GM12878 (cell line): Measurements from ENCODE around the gene MIEF1.

Experiments
- ATF2 ChIP-seq: IDR thresholded peaks from 2 replicates; pipeline ENCODE4 v1.6.1; 2012; ENCODE audit warnings: low read length, inconsistent platforms
- BCL3 ChIP-seq: IDR thresholded peaks from 2 replicates; pipeline ENCODE4 v1.6.1; 2011; ENCODE audit warnings: borderline replicate concordance, low read depth, mild to moderate bottlenecking, moderate library complexity, low read length; ENCODE audit not compliant: insufficient read depth, poor library complexity, severe bottlenecking
- BRCA1 ChIP-seq: IDR thresholded peaks from 2 replicates; pipeline ENCODE4 v1.6.1; 2011; ENCODE audit warnings: low read depth, low read length, improper control_type of control experiment
- CTCF ChIP-seq, 3 experiments: IDR thresholded peaks in 2 of 3; conservative IDR thresholded peaks in 1 of 3; 2 replicates each; pipeline ENCODE4 v1.5.1; 2011; ENCODE audit warnings: low read depth in 3 of 3, low read length in 3 of 3, mild to moderate bottlenecking in 3 of 3, control low read depth in 2 of 3, moderate library complexity in 2 of 3, inconsistent platforms in 1 of 3, mixed read lengths in 1 of 3; ENCODE audit not compliant: control insufficient read depth in 2 of 3, insufficient read depth in 1 of 3; ENCODE audit errors: extremely low read depth in 1 of 3
- EGR1 ChIP-seq, 2 experiments: IDR thresholded peaks; 1 replicate in 1 of 2; 2 replicates in 1 of 2; pipeline ENCODE4 v1.6.1; 2011 to 2012; ENCODE audit warnings: low read depth in 2 of 2, low read length in 2 of 2, borderline replicate concordance in 1 of 2, mild to moderate bottlenecking in 1 of 2, moderate library complexity in 1 of 2
- EP300 ChIP-seq, 2 experiments: fragments of 150-350 bp in 1 of 2; IDR thresholded peaks; 2 replicates each; pipeline ENCODE4 v1.6.1; 2011 to 2012; ENCODE audit warnings: low read depth in 2 of 2, low read length in 2 of 2, borderline replicate concordance in 1 of 2, improper control_type of control experiment in 1 of 2, inconsistent platforms in 1 of 2; ENCODE audit not compliant: control insufficient read depth in 1 of 2
- FOXM1 ChIP-seq: IDR thresholded peaks from 2 replicates; pipeline ENCODE4 v1.6.1; 2012; ENCODE audit warnings: low read depth, mild to moderate bottlenecking, inconsistent platforms, low read length, moderate library complexity
- HDGF ChIP-seq: fragments of 450-650 bp; IDR thresholded peaks from 2 replicates; pipeline ENCODE4 v1.6.1; 2016; ENCODE audit warnings: antibody characterized with exemption
- POLR2A ChIP-seq: IDR thresholded peaks from 2 replicates; pipeline ENCODE4 v1.6.1; 2011; ENCODE audit warnings: low read depth, mild to moderate bottlenecking, low read length
- POLR2AphosphoS2 ChIP-seq: IDR thresholded peaks from 2 replicates; pipeline ENCODE4 v1.6.1; 2011; ENCODE audit warnings: low read depth, mild to moderate bottlenecking, low read length, improper control_type of control experiment, moderate library complexity
- RCOR1 ChIP-seq: conservative IDR thresholded peaks from 2 replicates; pipeline ENCODE4 v1.6.1; 2012; ENCODE audit warnings: low read depth, low read length, improper control_type of control experiment
- RFX5 ChIP-seq: IDR thresholded peaks from 2 replicates; pipeline ENCODE4 v1.6.1; 2011; ENCODE audit warnings: low read depth, low read length, improper control_type of control experiment
- ZNF24 ChIP-seq: fragments of 450-650 bp; IDR thresholded peaks from 2 replicates; pipeline ENCODE4 v1.6.1; 2017; ENCODE audit warnings: antibody characterized with exemption, mild to moderate bottlenecking

GRCh38 chr22:39518144-39518786, 16.2 kb downstream of the MIEF1 start:
- TF ChIP-seq EGR1 (IDR thresholded peaks at IDR 0.05; ENCODE audit: borderline replicate concordance in 1 of 2, low read depth in 2 of 2, low read length in 2 of 2), result no peak
- no peak; the same call in 1 of the 2 replicates for TF ChIP-seq POLR2A
- no peak for TF ChIP-seq RFX5
- TF ChIP-seq ATF2, result no peak
- no peak for TF ChIP-seq CTCF (IDR thresholded peaks at IDR 0.05 in 2 of 3, conservative IDR thresholded peaks at IDR 0.05 in 1 of 3; ENCODE audit: control insufficient read depth in 2 of 3, extremely low read depth in 1 of 3, insufficient read depth in 1 of 3, low read depth in 3 of 3, low read length in 3 of 3)
- no peak for TF ChIP-seq EP300 (IDR thresholded peaks at IDR 0.05; ENCODE audit: borderline replicate concordance in 1 of 2, control insufficient read depth in 1 of 2, low read depth in 2 of 2, low read length in 2 of 2)
- TF ChIP-seq BRCA1, result no peak
- no peak for TF ChIP-seq FOXM1
- TF ChIP-seq HDGF, result no peak
- TF ChIP-seq POLR2AphosphoS2, result no peak
- no peak for TF ChIP-seq ZNF24
- TF ChIP-seq RCOR1, result no peak
- TF ChIP-seq BCL3, result no peak
